ENCODE results near the gene LTBP2. TPM values are rescaled to one million over a fixed set of nuclear protein-coding genes. Genes with fewer than 3 reads are reported as not detected.

LTBP2 gene
- total RNA-seq, result under 1 TPM; 0.04 to 0.37 TPM

- DNase-seq, result peak; percentile 31
- intact Hi-C loops (cut with DNase I, micrococcal nuclease), result loop anchor here (1.0 to 5.0 kb wide), 11 partner anchors 101 to 391 kb away; partner anchors contain the start of genes AREL1 (in 2 of the 2), FCF1 (in 2 of the 2), DLST (in 1 of the 2) and EIF2B2 (in 1 of the 2)
- H3K36me3 Mint-ChIP-seq (ENCODE audit: low read depth), result no peaks in the 10 kb centered on the region
Observed at GRCh38 chr14:74611650-74612349, at the start of gene LTBP2. LTBP2 (minus strand) TSS chr14:74612237; CDS start chr14:74611944, 293 bp downstream.

DNA sequence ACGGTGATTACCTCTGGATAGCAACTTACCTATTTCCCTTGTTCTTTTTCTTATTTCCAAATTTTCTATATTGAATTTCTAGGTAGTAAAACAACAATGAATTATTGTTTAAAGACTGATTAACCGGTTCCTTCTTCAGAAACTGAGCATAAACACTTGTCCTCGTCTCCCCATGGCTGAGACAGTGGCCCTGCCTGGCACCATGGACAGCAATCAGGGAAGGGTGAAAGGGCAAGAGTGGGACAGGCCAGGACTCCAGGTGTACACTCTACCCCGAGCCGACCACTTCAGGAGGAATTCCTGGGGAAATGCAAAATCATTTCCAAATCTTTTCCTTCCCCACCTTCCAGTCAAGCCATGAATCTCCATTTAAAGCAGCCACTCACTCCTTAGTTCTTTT, 48.8 kb upstream of the LTBP2 start:
- Mint-ChIP-seq H3K27ac (no peak overlapping the region), H3K9me3 (ENCODE audit: low read depth) (no peaks in the 10 kb centered on the region), H3K4me1 (no peaks in the 10 kb centered on the region), H3K4me3 (no peak overlapping the region), H3K36me3 (ENCODE audit: low read depth) (peaks cover 23% of the 10 kb centered on the region), H3K27me3 (no peaks in the 10 kb centered on the region)
- intact Hi-C loops (cut with DNase I, micrococcal nuclease), result no loop called here
- POLR2A ChIA-PET, result no interaction called here
- DNase-seq (no peak), ATAC-seq (no peak)
- CTCF ChIA-PET, result interaction anchor here (0.6 to 1.0 kb wide), 3 partner anchors 52 to 192 kb away, joined by 3 read pairs; no protein-coding TSS in a partner anchor

More at GRCh38 chr14:74611650-74612349, at the start of gene LTBP2:
- CTCF ChIA-PET, result interaction anchor here (0.6 to 2.5 kb wide), 12 partner anchors 8 to 434 kb away, joined by 3 to 9 read pairs (median 4); partner anchors contain the start of genes ISCA2, NPC2 and YLPM1
- peaks cover 28% of the 10 kb centered on the region for H3K4me1 Mint-ChIP-seq
- POLR2A ChIA-PET, result interaction anchor here (0.7 kb wide), 1 partner anchor 12 kb away, joined by 3 read pairs; no protein-coding TSS in a partner anchor
- H3K9me3 Mint-ChIP-seq (ENCODE audit: low read depth), result no peaks in the 10 kb centered on the region
- H3K4me3 Mint-ChIP-seq, result peak within 1 kb of the TSS; percentile 62
- no peak for ATAC-seq
- H3K27ac Mint-ChIP-seq, result no peak within 1 kb of the TSS
- H3K27me3 Mint-ChIP-seq, result peaks cover 15% of the 10 kb centered on the region

DNA sequence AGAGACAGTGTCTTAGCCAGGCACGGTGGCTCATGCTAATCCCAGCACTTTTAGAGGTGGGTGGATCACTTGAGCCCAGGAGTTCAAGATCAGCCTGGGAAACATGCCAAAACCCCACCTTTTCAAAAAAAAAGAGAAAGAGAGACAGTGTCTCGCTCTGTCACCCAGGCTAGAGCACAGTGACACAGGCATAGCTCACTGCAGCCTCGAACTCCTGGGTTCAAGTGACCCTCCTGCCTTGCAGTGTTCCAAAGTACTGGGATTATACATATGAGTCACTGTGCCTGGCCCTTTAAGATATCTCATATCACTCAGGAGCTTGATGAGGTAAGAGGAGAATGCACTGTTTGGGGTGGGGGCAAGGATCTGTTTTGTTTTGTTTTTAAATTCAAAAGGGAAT, 48.1 kb upstream of the LTBP2 start:
- intact Hi-C loops (cut with DNase I, micrococcal nuclease), result no loop called here
- ChIA-PET CTCF (interaction anchor here (0.6 to 1.0 kb wide), 3 partner anchors 51 to 578 kb away, joined by 3 to 5 read pairs (median 3); no protein-coding TSS in a partner anchor), POLR2A (interaction anchor here (0.6 kb wide), 1 partner anchor 290 kb away, joined by 7 read pairs; no protein-coding TSS in a partner anchor)
- Mint-ChIP-seq H3K4me1 (no peaks in the 10 kb centered on the region), H3K27me3 (no peaks in the 10 kb centered on the region), H3K4me3 (no peak overlapping the region), H3K9me3 (ENCODE audit: low read depth) (no peaks in the 10 kb centered on the region), H3K27ac (no peak overlapping the region), H3K36me3 (ENCODE audit: low read depth) (peaks cover 20% of the 10 kb centered on the region)
- no peak for ATAC-seq
- DNase-seq, result no peak

GRCh38 chr14:74658535-74659131, 46.6 kb upstream of the LTBP2 start:
- Mint-ChIP-seq H3K9me3 (ENCODE audit: low read depth) (no peaks in the 10 kb centered on the region), H3K27me3 (no peaks in the 10 kb centered on the region), H3K36me3 (ENCODE audit: low read depth) (peaks cover 15% of the 10 kb centered on the region), H3K27ac (no peak overlapping the region), H3K4me3 (no peak overlapping the region), H3K4me1 (no peaks in the 10 kb centered on the region)
- ATAC-seq (no peak), DNase-seq (no peak)
- ChIA-PET POLR2A (no interaction called here), CTCF (interaction anchor here (0.6 to 1.1 kb wide), 2 partner anchors 49 to 143 kb away, joined by 3 read pairs; no protein-coding TSS in a partner anchor)
- intact Hi-C loops (cut with DNase I, micrococcal nuclease), result no loop called here

- DNase-seq (no peak), ATAC-seq (no peak)
- intact Hi-C loops (cut with DNase I, micrococcal nuclease), result no loop called here
- Mint-ChIP-seq H3K27me3 (no peaks in the 10 kb centered on the region), H3K4me3 (no peak overlapping the region), H3K36me3 (ENCODE audit: low read depth) (peaks cover 9% of the 10 kb centered on the region), H3K27ac (peak overlapping the region; percentile 59), H3K4me1 (no peaks in the 10 kb centered on the region), H3K9me3 (ENCODE audit: low read depth) (no peaks in the 10 kb centered on the region)
- ChIA-PET CTCF (interaction anchor here (0.8 to 1.4 kb wide), 2 partner anchors 9 to 16 kb away, joined by 3 to 4 read pairs; no protein-coding TSS in a partner anchor), POLR2A (no interaction called here)
Observed at GRCh38 chr14:74656964-74657363, 44.9 kb upstream of the LTBP2 start.

DNA sequence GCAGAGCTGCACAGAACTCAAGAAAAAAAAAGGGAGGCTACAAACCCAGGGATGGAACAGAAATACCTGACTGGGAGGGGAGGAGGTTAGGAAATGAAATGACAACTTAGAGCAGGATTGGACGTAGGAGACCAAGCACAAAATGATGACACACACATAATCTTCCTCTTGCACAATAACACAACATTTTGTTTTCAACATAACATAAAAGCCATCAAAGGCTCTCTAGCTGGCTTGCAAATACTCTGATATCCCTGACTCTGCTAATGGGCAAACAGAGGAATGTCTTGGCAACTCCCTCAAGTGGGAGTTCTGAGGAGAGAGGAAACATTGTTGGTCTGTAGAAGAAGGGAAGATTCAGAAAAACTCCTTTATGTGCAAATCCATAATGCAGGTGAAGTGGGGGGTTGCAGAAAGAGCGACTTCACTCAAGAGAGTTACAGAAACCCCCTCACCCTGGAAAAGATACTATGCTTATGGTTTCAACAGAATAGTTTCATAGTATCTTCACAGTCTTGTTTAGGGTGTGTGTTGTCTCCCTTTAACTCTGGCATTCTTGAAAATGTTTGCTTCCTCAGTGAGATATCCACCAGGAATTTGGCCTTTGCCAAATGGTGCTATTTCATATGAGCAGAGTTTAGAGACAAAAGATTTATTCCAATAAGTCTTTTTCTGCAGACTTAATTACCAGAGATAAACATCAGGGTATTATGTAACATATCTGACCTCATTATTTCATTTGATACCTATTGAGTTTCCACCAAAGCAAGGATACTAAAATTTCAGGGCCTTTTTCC, 43.8 kb upstream of the LTBP2 start:
- H3K4me1 Mint-ChIP-seq, result peaks cover 3% of the 10 kb centered on the region
- intact Hi-C loops (cut with DNase I, micrococcal nuclease), result no loop called here
- no peaks in the 10 kb centered on the region for H3K27me3 Mint-ChIP-seq
- ChIA-PET POLR2A (no interaction called here), CTCF (interaction anchor here (0.8 to 1.4 kb wide), 2 partner anchors 10 to 15 kb away, joined by 3 to 4 read pairs; no protein-coding TSS in a partner anchor)
- DNase-seq (no peak), ATAC-seq (no peak)
- no peaks in the 10 kb centered on the region for H3K9me3 Mint-ChIP-seq (ENCODE audit: low read depth)
- peaks cover 5% of the 10 kb centered on the region for H3K36me3 Mint-ChIP-seq (ENCODE audit: low read depth)
- H3K4me3 Mint-ChIP-seq, result no peak overlapping the region
- H3K27ac Mint-ChIP-seq, result no peak overlapping the region

- ChIA-PET POLR2A (no interaction called here), CTCF (interaction anchor here (1.5 kb wide), 1 partner anchor 14 kb away, joined by 3 read pairs; no protein-coding TSS in a partner anchor)
- Mint-ChIP-seq H3K4me3 (no peak overlapping the region), H3K4me1 (peaks cover 3% of the 10 kb centered on the region), H3K27me3 (no peaks in the 10 kb centered on the region), H3K27ac (no peak overlapping the region), H3K9me3 (ENCODE audit: low read depth) (no peaks in the 10 kb centered on the region), H3K36me3 (ENCODE audit: low read depth) (peaks cover 5% of the 10 kb centered on the region)
- no peak for DNase-seq
- ATAC-seq, result no peak
- intact Hi-C loops (cut with DNase I, micrococcal nuclease), result no loop called here
Observed at GRCh38 chr14:74654931-74655330, 42.9 kb upstream of the LTBP2 start.

GRCh38 chr14:74653386-74654138, 41.5 kb upstream of the LTBP2 start:
- Mint-ChIP-seq H3K27ac (no peak overlapping the region), H3K9me3 (ENCODE audit: low read depth) (no peaks in the 10 kb centered on the region), H3K27me3 (no peaks in the 10 kb centered on the region), H3K4me3 (no peak overlapping the region), H3K36me3 (ENCODE audit: low read depth) (peaks cover 5% of the 10 kb centered on the region), H3K4me1 (peaks cover 3% of the 10 kb centered on the region)
- ChIA-PET POLR2A (interaction anchor here (0.6 kb wide), 1 partner anchor 15 kb away, joined by 4 read pairs; no protein-coding TSS in a partner anchor), CTCF (interaction anchor here (0.6 to 1.5 kb wide), 5 partner anchors 9 to 1893 kb away, joined by 3 to 4 read pairs (median 3); no protein-coding TSS in a partner anchor)
- ATAC-seq (no peak), DNase-seq (no peak)
- intact Hi-C loops (cut with DNase I, micrococcal nuclease), result no loop called here

- intact Hi-C loops (cut with DNase I, micrococcal nuclease), result no loop called here
- Mint-ChIP-seq H3K27ac (no peak overlapping the region), H3K27me3 (no peaks in the 10 kb centered on the region), H3K36me3 (ENCODE audit: low read depth) (peaks cover 5% of the 10 kb centered on the region), H3K4me3 (no peak overlapping the region), H3K4me1 (peaks cover 3% of the 10 kb centered on the region), H3K9me3 (ENCODE audit: low read depth) (no peaks in the 10 kb centered on the region)
- ATAC-seq (no peak), DNase-seq (no peak)
- POLR2A ChIA-PET, result no interaction called here
- CTCF ChIA-PET, result no interaction called here
Observed at GRCh38 chr14:74652541-74652940, 40.5 kb upstream of the LTBP2 start.

DNA sequence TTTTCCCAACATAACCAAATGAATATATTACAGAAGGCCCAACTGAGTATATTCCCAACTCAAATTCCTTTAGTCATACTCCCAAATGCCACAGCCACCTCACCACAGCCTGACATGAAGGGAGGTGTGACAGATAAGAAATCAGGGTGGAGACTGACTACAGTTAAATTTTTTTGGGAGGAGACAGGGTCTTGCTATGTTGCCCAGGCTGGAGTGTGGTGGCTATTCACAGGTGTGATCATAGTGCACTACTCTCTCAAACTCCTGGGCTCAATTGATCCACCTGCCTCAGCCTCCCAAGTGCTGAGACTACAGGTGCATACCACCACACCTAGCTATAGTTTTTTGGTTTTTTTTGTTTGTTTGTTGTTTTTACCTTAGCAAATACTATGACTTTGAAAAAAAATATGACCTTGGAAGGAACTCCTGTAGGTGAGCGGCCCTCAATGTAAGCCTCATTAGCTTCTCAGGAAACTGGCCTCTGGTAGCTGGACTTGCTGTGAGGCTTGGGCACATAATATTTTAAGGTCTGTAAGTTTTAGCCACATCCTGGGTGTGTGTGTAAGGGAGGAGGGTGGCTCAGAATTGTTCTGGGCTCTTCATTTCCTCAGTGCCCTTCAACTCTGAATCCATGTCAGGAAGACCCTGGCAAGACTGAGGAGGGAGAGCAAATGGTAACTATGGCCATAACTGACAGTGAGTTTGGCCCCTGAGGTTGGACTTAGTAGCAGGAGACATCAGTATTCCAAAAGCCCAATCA, 39.1 kb upstream of the LTBP2 start:
- Mint-ChIP-seq H3K4me1 (peaks cover 3% of the 10 kb centered on the region), H3K27ac (no peak overlapping the region), H3K4me3 (no peak overlapping the region), H3K27me3 (no peaks in the 10 kb centered on the region), H3K36me3 (ENCODE audit: low read depth) (no peaks in the 10 kb centered on the region), H3K9me3 (ENCODE audit: low read depth) (no peaks in the 10 kb centered on the region)
- ATAC-seq (no peak), DNase-seq (no peak)
- intact Hi-C loops (cut with DNase I, micrococcal nuclease), result no loop called here
- POLR2A ChIA-PET, result no interaction called here
- CTCF ChIA-PET, result interaction anchor here (0.7 to 1.5 kb wide), 3 partner anchors 42 to 764 kb away, joined by 3 read pairs; no protein-coding TSS in a partner anchor
